WTC11 (cell line): ENCODE data around the gene MTG1. TPM values are rescaled to one million over a fixed set of nuclear protein-coding genes. Genes with fewer than 3 reads are reported as not detected.
A peak's percentile ranks its signal among the peaks of the same experiment; 100 is the strongest.

Experiments
- CREB1 ChIP-seq: sonication (generic); formaldehyde crosslinking; IDR thresholded peaks from 2 replicates; pipeline ENCODE4 v1.8.0; 2023; ENCODE audit warnings: mild to moderate bottlenecking, missing genetic modification reagents
- CREM ChIP-seq: sonication (generic); formaldehyde crosslinking; IDR thresholded peaks from 2 replicates; pipeline ENCODE4 v1.8.1; 2022; ENCODE audit warnings: mild to moderate bottlenecking, missing genetic modification reagents, moderate library complexity
- ELF4 ChIP-seq: sonication (generic); formaldehyde crosslinking; IDR thresholded peaks from 2 replicates; pipeline ENCODE4 v1.8.1; 2022; ENCODE audit warnings: low read depth, mild to moderate bottlenecking, moderate library complexity, missing genetic modification reagents
- ESRRA ChIP-seq: sonication (generic); formaldehyde crosslinking; IDR thresholded peaks from 2 replicates; pipeline ENCODE4 v1.8.1; 2022; ENCODE audit warnings: mild to moderate bottlenecking, missing genetic modification reagents, borderline replicate concordance
- GTF2I ChIP-seq: fragments of 250-450 bp; sonication (Bioruptor Pico); conservative IDR thresholded peaks from 2 replicates; pipeline ENCODE4 v1.4.0; 2021; ENCODE audit warnings: mild to moderate bottlenecking
- JUN ChIP-seq: sonication (generic); formaldehyde crosslinking; IDR thresholded peaks from 2 replicates; pipeline ENCODE4 v1.8.0; 2023; ENCODE audit warnings: mild to moderate bottlenecking, missing genetic modification reagents
- NFATC4 ChIP-seq: fragments of 250-450 bp; sonication (Bioruptor Pico); IDR thresholded peaks from 2 replicates; pipeline ENCODE4 v1.9.0; 2021; ENCODE audit warnings: mild to moderate bottlenecking
- NR3C1 ChIP-seq: sonication (generic); formaldehyde crosslinking; conservative IDR thresholded peaks from 2 replicates; pipeline ENCODE4 v1.8.1; 2023; ENCODE audit warnings: low read depth, mild to moderate bottlenecking, missing genetic modification reagents
- PRRX2 ChIP-seq: fragments of 250-450 bp; sonication (Bioruptor Pico); IDR thresholded peaks from 2 replicates; pipeline ENCODE4 v1.8.0; 2021; ENCODE audit warnings: mild to moderate bottlenecking
- RORB ChIP-seq: fragments of 250-450 bp; sonication (Bioruptor Pico); IDR thresholded peaks from 2 replicates; pipeline ENCODE4 v1.9.0; 2021; ENCODE audit warnings: mild to moderate bottlenecking
- SP1 ChIP-seq: sonication (generic); formaldehyde crosslinking; conservative IDR thresholded peaks from 2 replicates; pipeline ENCODE4 v1.8.1; 2022; ENCODE audit warnings: missing genetic modification reagents
- ZNF138 ChIP-seq: sonication (generic); formaldehyde crosslinking; conservative IDR thresholded peaks from 2 replicates; pipeline ENCODE4 v1.8.1; 2022; ENCODE audit warnings: mild to moderate bottlenecking, moderate library complexity, missing genetic modification reagents
- ZNF396 ChIP-seq: fragments of 250-450 bp; sonication (Bioruptor Pico); IDR thresholded peaks from 2 replicates; pipeline ENCODE4 v1.8.0; 2021; ENCODE audit warnings: mild to moderate bottlenecking, moderate library complexity, borderline replicate concordance
- total RNA-seq: library from RNA; stranded (reverse); gene quantifications from 3 replicates; pipeline ENCODE4 v1.2.3, GENCODE V29; 2021
- TF ChIP-seq, protein P1 (sequence below): sonication (generic); formaldehyde crosslinking; IDR thresholded peaks from 2 replicates; pipeline ENCODE4 v1.8.1; 2023; ENCODE audit warnings: mild to moderate bottlenecking, missing genetic modification reagents, moderate library complexity
- TF ChIP-seq, protein P2 (sequence below): fragments of 250-450 bp; sonication (Bioruptor Pico); IDR thresholded peaks from 2 replicates; pipeline ENCODE4 v1.9.0; 2021; ENCODE audit warnings: mild to moderate bottlenecking
- TF ChIP-seq, protein P3 (sequence below): sonication (generic); formaldehyde crosslinking; IDR thresholded peaks from 2 replicates; pipeline ENCODE4 v1.8.0; 2022; ENCODE audit warnings: missing genetic modification reagents
- TF ChIP-seq, protein P4 (sequence below): fragments of 250-450 bp; sonication (Bioruptor Pico); IDR thresholded peaks from 2 replicates; pipeline ENCODE4 v1.8.0; 2021; ENCODE audit warnings: mild to moderate bottlenecking
- TF ChIP-seq, protein P5 (sequence below): fragments of 250-450 bp; sonication (Bioruptor Pico); IDR thresholded peaks from 2 replicates; pipeline ENCODE4 v1.9.0; 2021; ENCODE audit warnings: mild to moderate bottlenecking
- TF ChIP-seq, protein P6 (sequence below): sonication (generic); formaldehyde crosslinking; conservative IDR thresholded peaks from 2 replicates; pipeline ENCODE4 v1.8.1; 2022; ENCODE audit warnings: mild to moderate bottlenecking, missing genetic modification reagents
- TF ChIP-seq, protein P7 (sequence below): sonication (generic); formaldehyde crosslinking; IDR thresholded peaks from 2 replicates; pipeline ENCODE4 v1.8.0; 2023; ENCODE audit warnings: mild to moderate bottlenecking, missing genetic modification reagents

Gene MTG1
- total RNA-seq, 1 experiment from 2014 or later: 63.0 TPM

DNA sequence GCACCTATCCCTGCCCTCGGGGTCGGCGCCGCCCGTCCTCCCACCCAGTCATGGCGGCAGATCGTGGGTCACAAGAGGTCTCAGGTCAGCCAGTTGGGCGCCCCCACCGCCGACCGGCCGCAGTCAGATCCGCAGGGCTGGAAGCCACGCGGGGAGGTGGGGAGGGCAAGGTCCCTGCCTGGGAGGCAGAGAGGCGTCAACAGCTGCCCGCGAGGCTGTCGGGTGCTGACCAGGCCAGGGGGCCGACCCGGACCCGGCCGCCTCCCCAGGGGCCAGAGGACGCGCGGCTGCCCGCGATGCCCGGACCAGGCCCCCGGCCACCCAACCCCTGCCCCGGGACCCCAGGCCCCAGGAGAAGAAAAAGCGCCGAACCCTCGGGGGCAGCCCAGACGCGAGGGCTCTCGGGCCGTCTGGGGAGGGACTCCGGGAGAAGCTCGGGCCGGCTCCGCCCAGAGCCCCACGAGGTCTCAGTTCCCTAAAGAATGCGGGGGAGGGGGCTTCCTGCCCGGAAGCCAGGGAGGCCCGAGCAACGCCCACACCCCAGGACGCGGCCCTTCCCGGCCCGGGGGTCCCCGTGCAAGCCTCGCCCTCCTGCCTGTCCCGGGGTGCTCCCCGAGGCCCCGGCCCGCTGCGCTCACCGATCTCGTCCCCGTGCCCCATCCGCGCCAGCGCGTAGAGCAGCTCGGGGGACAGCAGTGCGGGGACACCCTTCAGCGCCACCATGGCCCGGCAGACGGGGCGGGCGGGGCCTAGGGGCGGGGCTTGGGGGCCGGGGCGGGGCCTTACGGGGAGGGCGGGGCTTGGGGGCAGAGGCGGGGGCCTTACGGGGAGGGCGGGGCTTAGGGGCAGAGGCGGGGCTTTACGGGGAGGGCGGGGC is 36.4 kb upstream of the MTG1 start, which contains the start of gene FUOM (continued):
- TF ChIP-seq, protein P1, sequence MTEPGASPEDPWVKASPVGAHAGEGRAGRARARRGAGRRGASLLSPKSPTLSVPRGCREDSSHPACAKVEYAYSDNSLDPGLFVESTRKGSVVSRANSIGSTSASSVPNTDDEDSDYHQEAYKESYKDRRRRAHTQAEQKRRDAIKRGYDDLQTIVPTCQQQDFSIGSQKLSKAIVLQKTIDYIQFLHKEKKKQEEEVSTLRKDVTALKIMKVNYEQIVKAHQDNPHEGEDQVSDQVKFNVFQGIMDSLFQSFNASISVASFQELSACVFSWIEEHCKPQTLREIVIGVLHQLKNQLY (CRISPR knock-in tag): no peak
- TF ChIP-seq ZNF138 (CRISPR knock-in tag) (no peak), SP1 (peak; percentile 85), ZNF396 (no peak), JUN (CRISPR knock-in tag) (no peak), PRRX2 (no peak), GTF2I (no peak), NFATC4 (CRISPR knock-in tag) (no peak), ESRRA (no peak), NR3C1 (no peak), ELF4 (CRISPR knock-in tag) (no peak), CREB1 (CRISPR knock-in tag) (no peak), CREM (CRISPR knock-in tag) (0 out of 2 replicates have a peak, but pooled peaks have one; percentile 39), RORB (no peak)
- TF ChIP-seq, protein P2, sequence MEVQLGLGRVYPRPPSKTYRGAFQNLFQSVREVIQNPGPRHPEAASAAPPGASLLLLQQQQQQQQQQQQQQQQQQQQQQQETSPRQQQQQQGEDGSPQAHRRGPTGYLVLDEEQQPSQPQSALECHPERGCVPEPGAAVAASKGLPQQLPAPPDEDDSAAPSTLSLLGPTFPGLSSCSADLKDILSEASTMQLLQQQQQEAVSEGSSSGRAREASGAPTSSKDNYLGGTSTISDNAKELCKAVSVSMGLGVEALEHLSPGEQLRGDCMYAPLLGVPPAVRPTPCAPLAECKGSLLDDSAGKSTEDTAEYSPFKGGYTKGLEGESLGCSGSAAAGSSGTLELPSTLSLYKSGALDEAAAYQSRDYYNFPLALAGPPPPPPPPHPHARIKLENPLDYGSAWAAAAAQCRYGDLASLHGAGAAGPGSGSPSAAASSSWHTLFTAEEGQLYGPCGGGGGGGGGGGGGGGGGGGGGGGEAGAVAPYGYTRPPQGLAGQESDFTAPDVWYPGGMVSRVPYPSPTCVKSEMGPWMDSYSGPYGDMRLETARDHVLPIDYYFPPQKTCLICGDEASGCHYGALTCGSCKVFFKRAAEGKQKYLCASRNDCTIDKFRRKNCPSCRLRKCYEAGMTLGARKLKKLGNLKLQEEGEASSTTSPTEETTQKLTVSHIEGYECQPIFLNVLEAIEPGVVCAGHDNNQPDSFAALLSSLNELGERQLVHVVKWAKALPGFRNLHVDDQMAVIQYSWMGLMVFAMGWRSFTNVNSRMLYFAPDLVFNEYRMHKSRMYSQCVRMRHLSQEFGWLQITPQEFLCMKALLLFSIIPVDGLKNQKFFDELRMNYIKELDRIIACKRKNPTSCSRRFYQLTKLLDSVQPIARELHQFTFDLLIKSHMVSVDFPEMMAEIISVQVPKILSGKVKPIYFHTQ: no peak
- TF ChIP-seq, protein P3, sequence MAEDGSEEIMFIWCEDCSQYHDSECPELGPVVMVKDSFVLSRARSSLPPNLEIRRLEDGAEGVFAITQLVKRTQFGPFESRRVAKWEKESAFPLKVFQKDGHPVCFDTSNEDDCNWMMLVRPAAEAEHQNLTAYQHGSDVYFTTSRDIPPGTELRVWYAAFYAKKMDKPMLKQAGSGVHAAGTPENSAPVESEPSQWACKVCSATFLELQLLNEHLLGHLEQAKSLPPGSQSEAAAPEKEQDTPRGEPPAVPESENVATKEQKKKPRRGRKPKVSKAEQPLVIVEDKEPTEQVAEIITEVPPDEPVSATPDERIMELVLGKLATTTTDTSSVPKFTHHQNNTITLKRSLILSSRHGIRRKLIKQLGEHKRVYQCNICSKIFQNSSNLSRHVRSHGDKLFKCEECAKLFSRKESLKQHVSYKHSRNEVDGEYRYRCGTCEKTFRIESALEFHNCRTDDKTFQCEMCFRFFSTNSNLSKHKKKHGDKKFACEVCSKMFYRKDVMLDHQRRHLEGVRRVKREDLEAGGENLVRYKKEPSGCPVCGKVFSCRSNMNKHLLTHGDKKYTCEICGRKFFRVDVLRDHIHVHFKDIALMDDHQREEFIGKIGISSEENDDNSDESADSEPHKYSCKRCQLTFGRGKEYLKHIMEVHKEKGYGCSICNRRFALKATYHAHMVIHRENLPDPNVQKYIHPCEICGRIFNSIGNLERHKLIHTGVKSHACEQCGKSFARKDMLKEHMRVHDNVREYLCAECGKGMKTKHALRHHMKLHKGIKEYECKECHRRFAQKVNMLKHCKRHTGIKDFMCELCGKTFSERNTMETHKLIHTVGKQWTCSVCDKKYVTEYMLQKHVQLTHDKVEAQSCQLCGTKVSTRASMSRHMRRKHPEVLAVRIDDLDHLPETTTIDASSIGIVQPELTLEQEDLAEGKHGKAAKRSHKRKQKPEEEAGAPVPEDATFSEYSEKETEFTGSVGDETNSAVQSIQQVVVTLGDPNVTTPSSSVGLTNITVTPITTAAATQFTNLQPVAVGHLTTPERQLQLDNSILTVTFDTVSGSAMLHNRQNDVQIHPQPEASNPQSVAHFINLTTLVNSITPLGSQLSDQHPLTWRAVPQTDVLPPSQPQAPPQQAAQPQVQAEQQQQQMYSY: no peak
- TF ChIP-seq, protein P4, sequence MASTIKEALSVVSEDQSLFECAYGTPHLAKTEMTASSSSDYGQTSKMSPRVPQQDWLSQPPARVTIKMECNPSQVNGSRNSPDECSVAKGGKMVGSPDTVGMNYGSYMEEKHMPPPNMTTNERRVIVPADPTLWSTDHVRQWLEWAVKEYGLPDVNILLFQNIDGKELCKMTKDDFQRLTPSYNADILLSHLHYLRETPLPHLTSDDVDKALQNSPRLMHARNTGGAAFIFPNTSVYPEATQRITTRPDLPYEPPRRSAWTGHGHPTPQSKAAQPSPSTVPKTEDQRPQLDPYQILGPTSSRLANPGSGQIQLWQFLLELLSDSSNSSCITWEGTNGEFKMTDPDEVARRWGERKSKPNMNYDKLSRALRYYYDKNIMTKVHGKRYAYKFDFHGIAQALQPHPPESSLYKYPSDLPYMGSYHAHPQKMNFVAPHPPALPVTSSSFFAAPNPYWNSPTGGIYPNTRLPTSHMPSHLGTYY: no peak
- TF ChIP-seq, protein P5, sequence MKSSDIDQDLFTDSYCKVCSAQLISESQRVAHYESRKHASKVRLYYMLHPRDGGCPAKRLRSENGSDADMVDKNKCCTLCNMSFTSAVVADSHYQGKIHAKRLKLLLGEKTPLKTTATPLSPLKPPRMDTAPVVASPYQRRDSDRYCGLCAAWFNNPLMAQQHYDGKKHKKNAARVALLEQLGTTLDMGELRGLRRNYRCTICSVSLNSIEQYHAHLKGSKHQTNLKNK: no peak
- TF ChIP-seq, protein P6, sequence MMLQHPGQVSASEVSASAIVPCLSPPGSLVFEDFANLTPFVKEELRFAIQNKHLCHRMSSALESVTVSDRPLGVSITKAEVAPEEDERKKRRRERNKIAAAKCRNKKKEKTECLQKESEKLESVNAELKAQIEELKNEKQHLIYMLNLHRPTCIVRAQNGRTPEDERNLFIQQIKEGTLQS (CRISPR knock-in tag): no peak
- TF ChIP-seq, protein P7, sequence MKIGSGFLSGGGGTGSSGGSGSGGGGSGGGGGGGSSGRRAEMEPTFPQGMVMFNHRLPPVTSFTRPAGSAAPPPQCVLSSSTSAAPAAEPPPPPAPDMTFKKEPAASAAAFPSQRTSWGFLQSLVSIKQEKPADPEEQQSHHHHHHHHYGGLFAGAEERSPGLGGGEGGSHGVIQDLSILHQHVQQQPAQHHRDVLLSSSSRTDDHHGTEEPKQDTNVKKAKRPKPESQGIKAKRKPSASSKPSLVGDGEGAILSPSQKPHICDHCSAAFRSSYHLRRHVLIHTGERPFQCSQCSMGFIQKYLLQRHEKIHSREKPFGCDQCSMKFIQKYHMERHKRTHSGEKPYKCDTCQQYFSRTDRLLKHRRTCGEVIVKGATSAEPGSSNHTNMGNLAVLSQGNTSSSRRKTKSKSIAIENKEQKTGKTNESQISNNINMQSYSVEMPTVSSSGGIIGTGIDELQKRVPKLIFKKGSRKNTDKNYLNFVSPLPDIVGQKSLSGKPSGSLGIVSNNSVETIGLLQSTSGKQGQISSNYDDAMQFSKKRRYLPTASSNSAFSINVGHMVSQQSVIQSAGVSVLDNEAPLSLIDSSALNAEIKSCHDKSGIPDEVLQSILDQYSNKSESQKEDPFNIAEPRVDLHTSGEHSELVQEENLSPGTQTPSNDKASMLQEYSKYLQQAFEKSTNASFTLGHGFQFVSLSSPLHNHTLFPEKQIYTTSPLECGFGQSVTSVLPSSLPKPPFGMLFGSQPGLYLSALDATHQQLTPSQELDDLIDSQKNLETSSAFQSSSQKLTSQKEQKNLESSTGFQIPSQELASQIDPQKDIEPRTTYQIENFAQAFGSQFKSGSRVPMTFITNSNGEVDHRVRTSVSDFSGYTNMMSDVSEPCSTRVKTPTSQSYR (CRISPR knock-in tag): no peak
